H1 (cell line): ENCODE results near the gene HLA-C. TPM values are rescaled to one million over a fixed set of nuclear protein-coding genes. Genes with fewer than 3 reads are reported as not detected.

Experiments used
- CTCF ChIA-PET: fragments of 300-600 bp; sonication (Branson Sonifier 250); formaldehyde crosslinking; loops from one replicate; lab custom pipeline; 2021; ENCODE audit not compliant: partially characterized antibody; lab: Charles Lee
- POLR2A ChIA-PET: fragments of 300-600 bp; sonication (Branson Sonifier 250); formaldehyde crosslinking; loops from one replicate; lab custom pipeline; 2021; ENCODE audit warnings: inconsistent platforms; ENCODE audit not compliant: partially characterized antibody; lab: Charles Lee
- DNase-seq, 2 experiments: peaks; one replicate each; pipeline versions ENCODE4 v3.0.0 to v3.0.0-alpha.2; 2010 to 2022; ENCODE audit warnings: low spot score in 2 of 2, low read depth in 1 of 2, mixed read lengths in 1 of 2
- FAIRE-seq: peaks from 2 replicates; lab custom pipeline; 2011; peaks lifted over from hg19 to GRCh38; lab: Jason Lieb, UNC
- H2AFZ ChIP-seq: 2 replicates; pipeline ENCODE4 v1.8.1; 2012; ENCODE audit warnings: low read length, inconsistent platforms
- H2AK5ac ChIP-seq: 2 replicates; pipeline ENCODE4 v1.6.1; 2013; ENCODE audit warnings: low read depth, low read length
- H2BK120ac ChIP-seq: replicated peaks from 2 replicates; pipeline ENCODE3; 2013; ENCODE audit warnings: low read depth, low read length, inconsistent platforms
- H2BK12ac ChIP-seq: 2 replicates; pipeline ENCODE4 v1.6.1; 2013; ENCODE audit warnings: low read depth, low read length
- H2BK15ac ChIP-seq: 2 replicates; pipeline ENCODE4 v1.6.1; 2013; ENCODE audit warnings: low read length
- H2BK20ac ChIP-seq: 2 replicates; pipeline ENCODE4 v1.6.1; 2013; ENCODE audit warnings: low read length
- H2BK5ac ChIP-seq: 2 replicates; pipeline ENCODE4 v1.6.1; 2013; ENCODE audit warnings: low read depth, low read length
- H3K14ac ChIP-seq: 2 replicates; pipeline ENCODE4 v1.6.1; 2013; ENCODE audit warnings: inconsistent platforms; ENCODE audit not compliant: insufficient read length
- H3K18ac ChIP-seq: 2 replicates; pipeline ENCODE4 v1.6.1; 2013; ENCODE audit warnings: low read length; ENCODE audit errors: extremely low read depth
- H3K23ac ChIP-seq: 2 replicates; pipeline ENCODE4 v1.6.1; 2013; ENCODE audit warnings: inconsistent platforms; ENCODE audit not compliant: insufficient read length
- H3K23me2 ChIP-seq: 2 replicates; pipeline ENCODE4 v1.6.1; 2013; ENCODE audit warnings: low read depth, low read length
- H3K27ac ChIP-seq: 2 replicates; pipeline ENCODE4 v1.6.1; 2011; ENCODE audit warnings: low read depth, low read length, inconsistent platforms
- H3K27me3 ChIP-seq, 4 experiments: replicated peaks in 1 of 4; 1 replicate in 1 of 4; 2 replicates in 3 of 4; pipeline versions ENCODE4 v1.6.1 to v1.8.1; 2011 to 2013; ENCODE audit warnings: low read length in 3 of 4, mild to moderate bottlenecking in 3 of 4, inconsistent platforms in 2 of 4, mixed read lengths in 2 of 4, moderate library complexity in 1 of 4; ENCODE audit not compliant: control insufficient read depth in 3 of 4, insufficient read depth in 3 of 4; ENCODE audit errors: extremely low read depth in 1 of 4
- H3K36me3 ChIP-seq, 4 experiments: 2 replicates each; pipeline versions ENCODE4 v1.6.1 to v1.8.1; 2011 to 2013; ENCODE audit warnings: mild to moderate bottlenecking in 4 of 4, low read length in 3 of 4, moderate library complexity in 2 of 4, control low read depth in 1 of 4, inconsistent platforms in 1 of 4; ENCODE audit not compliant: insufficient read depth in 4 of 4, control insufficient read depth in 2 of 4
- H3K4ac ChIP-seq: replicated peaks from 2 replicates; pipeline ENCODE3; 2013; ENCODE audit warnings: low read length, low read depth, mixed read lengths, inconsistent platforms; ENCODE audit not compliant: insufficient read length
- H3K4me1 ChIP-seq, 4 experiments: replicated peaks in 1 of 4; 1 replicate in 1 of 4; 2 replicates in 3 of 4; pipeline versions ENCODE4 v1.6.1 to v1.8.1; 2011 to 2013; ENCODE audit warnings: low read length in 3 of 4, inconsistent platforms in 2 of 4, mixed read lengths in 1 of 4; ENCODE audit not compliant: insufficient read depth in 4 of 4, control insufficient read depth in 3 of 4
- H3K4me2 ChIP-seq, 2 experiments: 2 replicates each; pipeline versions ENCODE4 v1.6.1 to v1.8.1; 2011 to 2013; ENCODE audit warnings: low read depth in 2 of 2, low read length in 2 of 2, control low read depth in 1 of 2, inconsistent platforms in 1 of 2, mild to moderate bottlenecking in 1 of 2; ENCODE audit not compliant: insufficient read depth in 1 of 2
- H3K4me3 ChIP-seq, 4 experiments: fragments of 200-600, 300-600 bp in 1 of 4; sonication (generic), shearing (Covaris generic), sonication (Bioruptor Twin) in 1 of 4; 2 replicates each; pipeline versions ENCODE4 v1.5.1 to v1.8.1; 2011 to 2016; ENCODE audit warnings: low read length in 4 of 4, low read depth in 3 of 4, control low read depth in 2 of 4, inconsistent platforms in 2 of 4, mild to moderate bottlenecking in 2 of 4, mixed read lengths in 1 of 4, moderate library complexity in 1 of 4; ENCODE audit not compliant: insufficient read depth in 2 of 4; ENCODE audit errors: extremely low read depth in 1 of 4
- H3K56ac ChIP-seq: replicated peaks from 2 replicates; pipeline ENCODE3; 2013; ENCODE audit warnings: low read depth, mild to moderate bottlenecking, mixed read lengths, low read length, inconsistent platforms; ENCODE audit not compliant: insufficient read length
- H3K79me1 ChIP-seq: 2 replicates; pipeline ENCODE4 v1.6.1; 2013; ENCODE audit warnings: low read depth, low read length, control low read depth
- H3K79me2 ChIP-seq, 2 experiments: 2 replicates each; pipeline versions ENCODE4 v1.6.1 to v1.8.1; 2012 to 2013; ENCODE audit warnings: low read length in 2 of 2, mild to moderate bottlenecking in 2 of 2, inconsistent platforms in 1 of 2; ENCODE audit not compliant: insufficient read depth in 2 of 2, control insufficient read depth in 1 of 2
- H3K9ac ChIP-seq, 4 experiments: replicated peaks in 1 of 4; 1 replicate in 1 of 4; 2 replicates in 3 of 4; pipeline versions ENCODE4 v1.6.1 to v1.8.1; 2011 to 2013; ENCODE audit warnings: low read depth in 3 of 4, low read length in 3 of 4, control low read depth in 2 of 4, mild to moderate bottlenecking in 2 of 4, moderate library complexity in 2 of 4, inconsistent platforms in 1 of 4; ENCODE audit errors: extremely low read depth in 1 of 4
- H3K9me3 ChIP-seq, 2 experiments: 2 replicates each; pipeline versions ENCODE4 v1.6.1 to v1.8.1; 2012 to 2013; ENCODE audit warnings: mild to moderate bottlenecking in 2 of 2, moderate library complexity in 2 of 2, control low read depth in 1 of 2, inconsistent platforms in 1 of 2, low read depth in 1 of 2, low read length in 1 of 2, mixed read lengths in 1 of 2; ENCODE audit not compliant: insufficient read depth in 2 of 2
- H4K20me1 ChIP-seq, 2 experiments: replicated peaks in 1 of 2; 2 replicates each; pipeline versions ENCODE3 to v1.8.1; 2011 to 2013; ENCODE audit warnings: inconsistent platforms in 2 of 2, low read length in 2 of 2, mild to moderate bottlenecking in 1 of 2; ENCODE audit not compliant: insufficient read depth in 2 of 2, control insufficient read depth in 1 of 2
- H4K5ac ChIP-seq: 2 replicates; pipeline ENCODE4 v1.6.1; 2013; ENCODE audit warnings: low read length, low read depth, mixed read lengths, inconsistent platforms; ENCODE audit not compliant: insufficient read length
- H4K8ac ChIP-seq: 2 replicates; pipeline ENCODE4 v1.8.0; 2013; ENCODE audit warnings: mild to moderate bottlenecking, moderate library complexity, low read length, inconsistent platforms; ENCODE audit not compliant: insufficient read depth; ENCODE audit errors: extremely low read depth
- H4K91ac ChIP-seq: replicated peaks from 2 replicates; pipeline ENCODE3; 2013; ENCODE audit warnings: low read length, mixed read lengths, inconsistent platforms; ENCODE audit not compliant: insufficient read length
- EZH2 ChIP-seq: fragments of 200-600 bp; sonication (generic); IDR thresholded peaks from 2 replicates; pipeline ENCODE4 v1.7.1; 2012; ENCODE audit warnings: low read depth, mild to moderate bottlenecking, moderate library complexity, low read length, inconsistent platforms; ENCODE audit not compliant: severe bottlenecking
- FOSL1 ChIP-seq: IDR thresholded peaks from 2 replicates; pipeline ENCODE4 v1.6.1; 2011; ENCODE audit warnings: mild to moderate bottlenecking, low read depth, low read length, moderate library complexity; ENCODE audit not compliant: insufficient read depth
- KDM4A ChIP-seq: IDR thresholded peaks from one replicate; pipeline ENCODE4 v1.7.1; 2012; ENCODE audit warnings: low read depth, mild to moderate bottlenecking, moderate library complexity, low read length, inconsistent platforms; ENCODE audit not compliant: severe bottlenecking
- KDM5A ChIP-seq: fragments of 200-600 bp; IDR thresholded peaks from 2 replicates; pipeline ENCODE4 v1.7.1; 2012; ENCODE audit warnings: mild to moderate bottlenecking, low read length, inconsistent platforms, mixed read lengths
- MAX ChIP-seq: IDR thresholded peaks from 2 replicates; pipeline ENCODE4 v1.6.1; 2012; ENCODE audit warnings: inconsistent platforms
- NANOG ChIP-seq: IDR thresholded peaks from 2 replicates; pipeline ENCODE4 v1.6.1; 2011; ENCODE audit warnings: low read length, low read depth, mild to moderate bottlenecking, inconsistent platforms; ENCODE audit not compliant: insufficient read depth, poor library complexity, severe bottlenecking
- POLR2AphosphoS5 ChIP-seq: IDR thresholded peaks from 2 replicates; pipeline ENCODE4 v1.6.1; 2011; ENCODE audit warnings: low read depth, low read length
- POU5F1 ChIP-seq: IDR thresholded peaks from 2 replicates; pipeline ENCODE4 v1.6.1; 2011; ENCODE audit warnings: low read depth, mild to moderate bottlenecking, low read length, moderate library complexity
- SP1 ChIP-seq: IDR thresholded peaks from 2 replicates; pipeline ENCODE4 v1.6.1; 2011; ENCODE audit warnings: low read depth, low read length
- TBP ChIP-seq: IDR thresholded peaks from 2 replicates; pipeline ENCODE4 v1.6.1; 2011; ENCODE audit warnings: low read depth, low read length, improper control_type of control experiment
- TCF12 ChIP-seq: IDR thresholded peaks from 2 replicates; pipeline ENCODE4 v1.6.1; 2011; ENCODE audit warnings: low read depth, mild to moderate bottlenecking, low read length
- YY1 ChIP-seq: IDR thresholded peaks from 2 replicates; pipeline ENCODE4 v1.6.1; 2011; ENCODE audit warnings: low read depth, mild to moderate bottlenecking, low read length
- WGBS, 2 experiments: shearing (Covaris generic) in 1 of 2; methylation state at CpG; one replicate each; pipeline versions ENCODE4 v1.1.6 to v1.1.7; 2013 to 2015; ENCODE audit warnings: low lambda C conversion rate in 2 of 2, mixed read lengths in 2 of 2, inconsistent platforms in 1 of 2, low coverage in 1 of 2, missing lambda C conversion rate in 1 of 2; ENCODE audit not compliant: insufficient replicate concordance in 2 of 2, insufficient coverage in 1 of 2, insufficient read length in 1 of 2; ENCODE audit errors: extremely low coverage in 1 of 2, missing lambda C conversion rate in 1 of 2; 5-methylcytosine and 5-hydroxymethylcytosine counted together
- polyA plus RNA-seq, 7 experiments: library from polyadenylated mRNA; depleted of rRNA in 3 of 7; stranded (reverse) in 5 of 7; unstranded in 2 of 7; fragments of >200 nt in 5 of 7; fragments of 200-250 nt in 2 of 7; gene quantifications; 1 replicate in 5 of 7; 2 replicates in 1 of 7; 4 replicates in 1 of 7; pipeline versions ENCODE4 v1.2.1 to v1.2.3, GENCODE V29; 2011 to 2013; ENCODE audit warnings: missing spikeins in 2 of 7, mixed read lengths in 2 of 7
- total RNA-seq: library from RNA; stranded (reverse); fragmentation: NEBNext Ultra II Directional; extraction: Animal tissue kit (Norgen Biotek cat#: 25700); gene quantifications from 2 replicates; pipeline ENCODE4 v1.2.1, GENCODE V29; 2021

The HLA-C gene
- total and polyA plus RNA-seq, 2 of the 8 experiments (the other 6 are each of a cell fraction or from before 2014, with no cell fraction given) = 245 to 360 TPM

- Histone ChIP-seq H3K9me3 (no peaks in the 10 kb centered on the region), H3K27me3 (no peaks in the 10 kb centered on the region), H3K23me2 (no peaks in the 10 kb centered on the region), H4K5ac (no peak overlapping the region), H2AFZ (no peak overlapping the region), H2BK20ac (no peak overlapping the region), H3K79me1 (no peaks in the 10 kb centered on the region), H2BK15ac (no peak overlapping the region), H3K56ac (no peak overlapping the region), H3K4me3 (no peak overlapping the region), H3K27ac (no peak overlapping the region), H3K4me1 (peaks cover 0 to 3% (median 1%) of the 10 kb centered on the region in 4 experiments; a peak in 1 of 7 replicates), H2BK12ac (no peak overlapping the region), H3K36me3 (peaks cover 4 to 19% (median 14%) of the 10 kb centered on the region in 4 experiments; a peak in 6 of 8 replicates), H3K79me2 (no peaks in the 10 kb centered on the region; a peak in 1 of 4 replicates), H3K23ac (no peak overlapping the region), H2AK5ac (no peak overlapping the region), H4K20me1 (peaks cover 1 to 3% of the 10 kb centered on the region in 2 experiments), H4K91ac (no peak overlapping the region), H3K4me2 (no peak overlapping the region), H3K9ac (no peak overlapping the region), H4K8ac (no peak overlapping the region), H3K4ac (no peak overlapping the region), H2BK120ac (no peak overlapping the region), H3K18ac (no peak overlapping the region), H3K14ac (no peak overlapping the region), H2BK5ac (no peak overlapping the region)
- POLR2A ChIA-PET = no interaction called here
- CTCF ChIA-PET = interaction anchor here (0.6 kb wide), 1 partner anchor 85 kb away, joined by 3 read pairs; no protein-coding TSS in a partner anchor
- DNase-seq (no peak), FAIRE-seq (no peak)
- WGBS, 2 experiments = 48% methylated on average over 7 of the region's 7 CpGs; no CpG with 5 or more reads in 1 of the 2 experiments
- TF ChIP-seq EZH2 = no peak
- TF ChIP-seq SP1 = no peak
- TF ChIP-seq YY1 = no peak
- TF ChIP-seq NANOG = no peak
- TF ChIP-seq MAX = no peak
- TF ChIP-seq TCF12 = no peak
- no peak for TF ChIP-seq POLR2AphosphoS5
- TF ChIP-seq TBP = no peak
- no peak for TF ChIP-seq FOSL1
- TF ChIP-seq POU5F1 = no peak
- no peak for TF ChIP-seq KDM5A
- no peak for TF ChIP-seq KDM4A
These were observed 5.1 kb downstream of the HLA-C start for GRCh38 chr6:31266567-31267360.
